GM19324 (cell line): ENCODE data around the gene TMEM231.
"Not testable (repeated sequence)": the region's sequence is repeated elsewhere in the genome, so short reads cannot be mapped to it uniquely, and the experiment has no call there.

Source experiments
- ATAC-seq: cut with Tn5 transposase; IDR thresholded peaks from one replicate; pipeline ENCODE4 v1.9.1; 2021; ENCODE audit warnings: mild to moderate bottlenecking, moderate library complexity; ENCODE audit not compliant: unreplicated experiment, low FRiP score

Gene TMEM231

GRCh38 chr16:75555707-75556430, at the start of gene TMEM231:
Gene TMEM231 (minus strand): TSS chr16:75556252. CDS start chr16:75556209, 43 bp downstream.
- peak; percentile 98 for ATAC-seq

- ATAC-seq = no peak
Measured at GRCh38 chr16:75603241-75603640, 47.2 kb upstream of the TMEM231 start.

DNA sequence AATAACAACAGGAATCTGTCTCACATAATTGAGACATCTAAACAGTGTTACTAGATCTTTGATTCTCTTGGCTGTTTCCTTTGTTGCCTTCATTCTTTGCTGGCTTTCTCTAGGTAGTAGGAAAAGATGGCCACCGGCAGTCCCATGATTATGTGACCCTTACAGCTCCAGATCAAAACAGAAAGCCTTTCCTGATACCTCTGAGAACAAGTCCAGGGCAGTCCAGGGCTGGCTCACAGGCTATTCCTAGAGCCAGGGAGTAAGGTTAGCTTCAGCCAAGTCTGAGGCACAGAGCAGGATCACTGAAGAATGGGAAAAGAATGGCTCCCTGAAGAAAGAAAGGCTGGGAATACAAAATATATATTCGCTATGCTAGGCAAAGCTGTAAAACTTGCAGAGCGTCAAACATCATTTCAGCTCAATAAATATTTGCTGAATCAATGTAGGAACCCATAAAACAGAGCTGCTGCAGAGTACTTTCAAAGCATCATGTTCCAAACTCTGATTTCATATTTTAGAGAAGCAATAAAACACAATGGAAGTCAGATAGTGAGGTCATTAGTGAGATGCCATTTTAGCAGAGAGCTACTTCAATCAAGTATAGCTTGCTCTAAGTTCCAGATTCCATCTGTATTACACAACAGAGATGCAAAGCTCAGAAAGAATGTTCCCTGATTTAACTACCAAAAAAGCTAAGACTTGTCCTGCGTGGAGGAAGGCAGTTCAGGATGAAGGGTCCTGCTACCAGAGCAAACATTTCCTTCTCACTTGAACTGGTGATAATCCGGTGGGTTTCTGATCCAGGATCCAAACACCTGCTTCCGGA, 43.6 kb upstream of the TMEM231 start:
- no peak for ATAC-seq

DNA sequence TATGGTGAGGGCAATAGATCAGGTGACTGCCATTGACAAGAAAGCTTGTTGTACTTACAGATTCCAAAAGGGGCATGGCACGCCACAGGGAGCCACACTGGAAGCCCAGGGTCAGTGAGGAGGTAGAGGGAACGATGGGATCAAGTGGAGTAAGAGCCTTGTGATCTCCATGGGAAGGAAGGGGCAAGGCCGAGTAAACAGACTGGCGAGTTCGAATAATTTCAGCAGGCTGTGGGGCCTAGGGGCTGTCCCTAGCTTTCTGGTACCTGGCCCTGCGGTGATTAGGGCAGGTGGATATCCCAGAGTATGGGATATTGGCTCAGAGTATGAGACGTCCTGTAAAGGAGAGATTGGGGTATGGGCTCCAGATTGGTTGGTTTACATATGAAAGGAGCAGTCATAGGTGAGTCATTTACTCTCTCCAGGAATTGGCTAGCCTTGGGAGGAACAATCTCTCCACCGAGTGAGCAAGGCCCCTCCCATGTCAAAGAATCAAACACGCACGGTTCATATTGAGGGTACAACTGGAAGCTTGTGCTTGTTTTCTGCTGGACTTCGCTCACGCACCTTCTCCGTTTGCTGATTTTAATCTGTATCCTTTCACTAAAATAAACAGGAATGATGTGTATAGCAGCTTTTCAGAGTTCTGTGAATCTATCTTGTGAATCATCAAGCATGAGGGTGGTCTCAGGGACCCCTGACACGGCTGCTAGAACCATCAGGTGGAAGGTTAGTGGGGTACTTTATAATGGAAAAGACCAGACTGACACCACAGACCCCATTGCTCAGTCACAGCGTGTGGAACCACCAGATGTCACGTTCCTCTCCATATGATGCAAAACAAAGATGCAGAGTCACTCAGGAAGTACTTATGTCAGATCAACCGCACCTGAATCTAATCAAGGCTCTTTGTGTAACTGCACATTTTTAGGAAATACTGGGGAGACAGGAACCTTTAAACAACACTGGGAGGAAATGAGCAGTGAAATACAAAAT, 38.1 kb upstream of the TMEM231 start:
- ATAC-seq = no peak

GRCh38 chr16:75593308-75593707, 37.3 kb upstream of the TMEM231 start:
- no peak for ATAC-seq

GRCh38 chr16:75591927-75592326, 35.9 kb upstream of the TMEM231 start:
- not testable (repeated sequence) for ATAC-seq

GRCh38 chr16:75590920-75591843, 35.1 kb upstream of the TMEM231 start:
- no peak for ATAC-seq

DNA sequence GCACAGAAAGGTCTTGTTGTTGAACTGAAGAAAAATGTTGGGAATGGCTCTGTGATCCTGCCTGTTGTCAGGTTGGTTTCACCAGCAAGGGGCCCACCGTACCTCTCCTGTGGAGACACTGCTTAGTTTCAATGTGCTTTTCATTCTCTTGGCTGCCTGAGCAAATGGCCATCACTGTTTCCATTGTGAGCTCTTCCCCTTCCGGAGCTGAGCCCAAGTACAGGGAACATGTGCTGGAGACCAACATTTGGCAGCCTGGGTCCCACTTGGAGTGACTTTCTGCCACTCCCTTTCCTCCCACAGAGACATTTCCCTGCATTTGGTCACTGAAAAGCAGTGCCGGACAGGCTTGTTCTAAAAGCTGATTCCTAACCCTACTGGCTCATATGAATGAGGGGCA, 33.3 kb upstream of the TMEM231 start:
- ATAC-seq = no peak

DNA sequence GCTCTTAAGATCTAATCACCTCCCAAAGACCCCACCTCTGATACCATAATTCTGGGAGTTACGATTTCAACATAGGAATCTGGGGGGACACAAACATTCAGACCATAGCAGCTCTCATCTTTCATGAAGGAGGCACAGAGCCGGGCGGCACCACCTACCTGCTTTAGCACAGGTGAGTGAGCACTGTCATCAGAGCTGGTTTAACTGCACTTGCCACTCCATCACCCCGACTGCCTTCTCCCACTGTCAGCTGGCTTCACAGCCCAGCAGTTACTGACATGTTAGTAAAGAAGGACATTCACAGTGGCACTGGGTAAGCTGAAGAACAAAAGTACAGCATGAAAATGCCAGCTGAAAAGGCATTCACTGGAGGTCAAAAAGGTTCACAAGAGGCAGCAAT, 32.7 kb upstream of the TMEM231 start:
- ATAC-seq = no peak

DNA sequence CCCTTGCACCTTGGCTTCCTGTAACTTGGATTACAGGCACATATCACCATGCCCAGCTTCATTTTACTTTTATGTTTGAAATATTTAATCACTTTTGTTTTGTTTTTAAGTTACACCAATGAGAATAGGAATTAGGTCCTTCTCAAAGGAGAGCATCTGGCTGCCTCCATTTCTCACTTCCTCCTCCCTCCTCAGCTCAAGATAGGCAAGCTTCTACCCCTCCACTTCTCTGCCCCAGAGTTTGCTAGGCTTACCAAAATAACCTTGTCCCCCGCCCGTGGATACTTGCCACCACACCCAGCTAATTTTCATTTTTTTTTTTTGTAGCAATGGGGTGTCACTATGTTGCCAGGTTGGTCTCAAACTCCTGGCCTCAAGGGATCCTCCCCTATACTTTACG, 28.1 kb upstream of the TMEM231 start:
- peak; percentile 61 for ATAC-seq

GRCh38 chr16:75579281-75579834, 23.3 kb upstream of the TMEM231 start:
- ATAC-seq = no peak

DNA sequence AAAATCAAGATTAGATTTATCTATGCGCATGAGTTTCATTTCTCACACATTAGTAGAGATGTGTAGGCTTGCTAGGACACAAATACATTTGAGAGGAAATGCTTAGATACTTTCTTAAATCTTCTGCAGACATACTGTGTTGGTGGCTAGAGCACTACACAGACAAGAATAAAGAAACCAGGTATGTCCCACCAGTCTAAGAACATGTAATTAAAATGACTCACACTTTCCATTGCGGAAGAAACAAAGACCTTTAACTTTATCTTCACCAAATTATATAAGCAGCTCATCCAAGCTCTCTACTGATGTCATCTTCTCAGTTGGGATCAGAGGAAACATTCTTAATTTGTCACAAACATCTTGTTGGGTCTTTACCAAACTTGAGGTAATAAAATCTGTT, 22.7 kb upstream of the TMEM231 start:
- no peak for ATAC-seq

DNA sequence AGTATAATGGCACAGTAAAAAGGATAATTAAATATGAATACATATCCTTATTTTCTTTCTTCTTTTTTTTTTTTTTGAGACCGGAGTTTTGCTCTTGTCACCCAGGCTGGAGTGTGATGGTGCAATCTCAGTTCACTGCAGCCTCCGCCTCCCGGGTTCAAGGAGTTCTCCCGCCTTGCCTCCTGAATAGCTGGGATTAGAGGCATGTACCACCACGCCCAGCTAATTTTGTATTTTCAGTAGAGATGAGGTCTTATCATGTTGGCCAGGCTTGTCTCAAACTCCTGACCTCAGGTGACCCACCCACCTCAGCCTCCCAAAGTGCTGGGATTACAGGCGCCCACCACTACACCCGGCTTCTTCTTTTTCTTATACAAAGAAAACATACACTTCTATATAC, 22.2 kb upstream of the TMEM231 start:
- no peak for ATAC-seq

DNA sequence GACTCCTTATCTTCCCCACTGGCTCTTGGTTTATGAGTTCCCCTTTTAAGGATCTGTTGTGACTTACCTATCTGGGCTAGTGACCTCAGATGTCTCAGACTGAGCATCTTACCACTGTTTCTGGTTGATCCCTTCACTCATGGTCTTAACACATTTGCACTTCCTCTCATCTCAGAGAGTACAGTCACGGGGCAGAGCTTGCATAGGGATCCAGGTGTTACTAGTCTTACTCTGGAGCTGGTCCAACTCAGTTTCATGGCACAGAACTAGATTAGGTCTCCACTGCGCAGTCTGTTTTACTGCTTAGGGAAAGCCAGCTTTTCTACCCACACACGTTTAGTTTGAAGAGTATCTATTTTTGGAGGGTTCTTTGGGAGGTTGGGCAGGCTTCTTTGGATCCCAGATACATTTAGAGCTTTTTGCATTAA, 20.3 kb upstream of the TMEM231 start:
- no peak for ATAC-seq

DNA sequence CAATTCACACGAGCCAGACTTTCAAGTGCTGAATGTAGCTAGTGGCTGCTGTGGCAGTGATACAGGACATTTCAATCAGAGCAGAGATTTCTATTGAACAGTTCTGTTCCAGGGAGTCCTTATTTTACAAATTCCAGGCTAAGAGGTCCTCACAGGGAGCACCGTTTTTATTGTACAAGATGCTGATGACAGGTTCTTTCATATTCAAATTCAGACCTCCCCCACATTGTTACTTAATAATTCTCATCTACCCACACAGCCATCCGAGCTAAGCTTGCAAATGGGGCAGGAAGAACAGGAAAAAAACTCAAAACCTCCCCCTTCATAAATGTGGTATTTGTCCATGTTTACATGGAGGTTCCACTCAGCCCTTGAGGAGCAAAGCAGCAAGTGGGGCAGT, 19.9 kb upstream of the TMEM231 start:
- ATAC-seq = no peak

DNA sequence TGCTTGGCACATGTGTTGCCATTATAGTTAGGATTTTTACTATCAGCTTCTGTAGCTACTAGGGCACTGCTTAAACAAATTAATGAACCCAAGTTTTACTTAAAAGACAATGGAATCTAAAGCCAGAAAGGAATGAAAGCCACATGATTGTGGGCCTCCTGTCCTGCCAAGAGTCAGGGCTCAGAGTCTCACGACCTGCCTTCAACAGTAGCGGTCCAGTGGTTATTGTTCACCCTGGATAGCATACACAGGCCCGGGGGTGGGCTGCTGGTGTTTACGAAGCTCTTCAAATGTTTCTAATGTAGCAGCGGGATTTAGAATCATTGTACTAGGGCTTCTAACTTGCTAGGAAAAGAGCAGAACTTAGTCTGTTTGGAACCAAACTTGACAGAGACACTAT, 17.9 kb upstream of the TMEM231 start:
- no peak for ATAC-seq

DNA sequence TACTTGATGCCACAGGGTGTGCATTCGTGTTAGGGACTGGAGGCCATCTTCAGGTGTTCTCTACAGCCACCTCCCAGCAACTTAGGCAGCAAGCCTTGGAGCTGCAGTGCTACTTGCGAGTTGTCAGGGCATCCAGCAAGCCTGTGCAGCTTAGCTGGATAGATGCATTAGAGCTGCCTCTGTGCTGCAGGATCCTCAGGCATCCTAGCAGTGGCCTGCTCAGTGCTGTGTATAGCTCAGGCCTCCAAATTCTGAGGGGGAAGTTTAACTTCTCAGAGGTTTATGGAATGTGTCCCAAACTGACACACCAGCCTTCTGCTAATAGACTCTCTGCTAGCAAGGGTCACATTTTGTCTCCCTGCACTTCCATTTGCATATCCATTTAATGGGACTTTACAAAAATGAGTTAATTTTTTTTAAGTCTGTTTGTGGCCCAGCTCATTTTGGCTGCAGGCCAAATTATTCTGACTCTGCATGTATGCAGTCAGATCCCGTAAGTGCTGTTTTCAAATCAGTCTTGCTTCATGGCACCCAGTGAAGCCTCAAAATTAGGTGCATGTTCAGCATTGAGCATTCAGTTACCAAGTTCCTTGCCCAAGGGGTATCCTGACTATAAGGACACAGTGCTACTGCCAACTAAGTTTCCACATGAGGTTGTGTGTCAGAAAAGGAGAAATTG, 17.0 kb upstream of the TMEM231 start:
- no peak for ATAC-seq

DNA sequence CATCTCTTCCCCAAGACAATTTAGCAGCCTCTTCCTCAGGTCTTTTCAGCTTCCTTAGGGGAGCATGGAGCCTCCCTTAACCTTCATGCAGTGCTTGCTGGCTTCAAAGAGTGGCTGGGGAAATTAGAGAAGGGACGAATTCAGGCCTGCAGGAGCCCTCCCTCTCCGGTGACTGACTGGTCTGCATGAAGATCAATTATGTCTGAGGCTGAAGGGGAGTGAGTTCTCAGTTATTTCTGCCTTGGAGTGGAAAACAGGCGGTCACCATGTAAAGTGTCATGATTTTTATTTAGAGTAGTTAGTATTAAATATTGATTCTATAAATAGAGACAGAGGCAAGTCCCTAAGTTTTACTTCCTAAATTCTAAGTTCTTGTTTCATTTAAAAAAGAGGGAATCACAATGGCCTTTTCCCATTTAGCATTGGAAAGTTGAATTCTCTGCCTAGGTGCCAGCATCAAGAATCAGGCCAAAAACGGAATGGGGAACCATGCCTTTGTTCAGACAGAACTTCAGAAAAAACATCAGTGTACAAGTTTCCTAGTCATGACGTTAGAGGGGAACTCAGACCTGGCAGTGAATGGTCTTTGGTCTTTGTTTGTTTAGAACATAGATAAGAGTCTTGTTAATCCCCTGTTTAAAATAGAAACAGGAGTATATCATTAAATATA, 14.5 kb upstream of the TMEM231 start:
- ATAC-seq = no peak
